ENCODE results near the gene IL17RB.

IL17RB gene

DNA sequence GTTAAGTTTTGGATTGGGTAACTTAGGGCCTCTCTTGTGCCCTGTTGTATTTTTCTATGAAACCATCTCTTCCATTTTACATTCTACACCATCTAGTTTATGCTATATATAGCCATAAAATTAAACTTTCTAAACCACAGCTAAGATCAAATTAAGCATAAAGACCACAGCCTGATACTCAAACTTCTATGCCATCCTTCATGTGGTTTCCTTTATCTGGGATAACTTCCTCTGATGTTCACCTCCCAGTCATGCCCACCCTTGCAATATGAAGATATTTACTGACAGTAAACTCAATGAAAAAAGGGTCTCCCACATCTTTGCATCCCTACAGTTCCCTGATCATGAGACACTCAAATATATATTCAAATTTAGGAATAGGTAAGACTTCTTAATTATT is 41.1 kb downstream of the IL17RB start:
- no peak for DNase-seq (ENCODE audit: low spot score)
- TF ChIP-seq, protein P1, sequence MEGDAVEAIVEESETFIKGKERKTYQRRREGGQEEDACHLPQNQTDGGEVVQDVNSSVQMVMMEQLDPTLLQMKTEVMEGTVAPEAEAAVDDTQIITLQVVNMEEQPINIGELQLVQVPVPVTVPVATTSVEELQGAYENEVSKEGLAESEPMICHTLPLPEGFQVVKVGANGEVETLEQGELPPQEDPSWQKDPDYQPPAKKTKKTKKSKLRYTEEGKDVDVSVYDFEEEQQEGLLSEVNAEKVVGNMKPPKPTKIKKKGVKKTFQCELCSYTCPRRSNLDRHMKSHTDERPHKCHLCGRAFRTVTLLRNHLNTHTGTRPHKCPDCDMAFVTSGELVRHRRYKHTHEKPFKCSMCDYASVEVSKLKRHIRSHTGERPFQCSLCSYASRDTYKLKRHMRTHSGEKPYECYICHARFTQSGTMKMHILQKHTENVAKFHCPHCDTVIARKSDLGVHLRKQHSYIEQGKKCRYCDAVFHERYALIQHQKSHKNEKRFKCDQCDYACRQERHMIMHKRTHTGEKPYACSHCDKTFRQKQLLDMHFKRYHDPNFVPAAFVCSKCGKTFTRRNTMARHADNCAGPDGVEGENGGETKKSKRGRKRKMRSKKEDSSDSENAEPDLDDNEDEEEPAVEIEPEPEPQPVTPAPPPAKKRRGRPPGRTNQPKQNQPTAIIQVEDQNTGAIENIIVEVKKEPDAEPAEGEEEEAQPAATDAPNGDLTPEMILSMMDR (IDR thresholded peaks at IDR 0.05; ENCODE audit: extremely low read depth, missing control alignments), result no peak

- no peak for DNase-seq (ENCODE audit: low spot score)
- TF ChIP-seq, protein P1 (IDR thresholded peaks at IDR 0.05; ENCODE audit: extremely low read depth, missing control alignments), result no peak
These were observed 41.9 kb downstream of the IL17RB start for GRCh38 chr3:53888232-53888631.

DNA sequence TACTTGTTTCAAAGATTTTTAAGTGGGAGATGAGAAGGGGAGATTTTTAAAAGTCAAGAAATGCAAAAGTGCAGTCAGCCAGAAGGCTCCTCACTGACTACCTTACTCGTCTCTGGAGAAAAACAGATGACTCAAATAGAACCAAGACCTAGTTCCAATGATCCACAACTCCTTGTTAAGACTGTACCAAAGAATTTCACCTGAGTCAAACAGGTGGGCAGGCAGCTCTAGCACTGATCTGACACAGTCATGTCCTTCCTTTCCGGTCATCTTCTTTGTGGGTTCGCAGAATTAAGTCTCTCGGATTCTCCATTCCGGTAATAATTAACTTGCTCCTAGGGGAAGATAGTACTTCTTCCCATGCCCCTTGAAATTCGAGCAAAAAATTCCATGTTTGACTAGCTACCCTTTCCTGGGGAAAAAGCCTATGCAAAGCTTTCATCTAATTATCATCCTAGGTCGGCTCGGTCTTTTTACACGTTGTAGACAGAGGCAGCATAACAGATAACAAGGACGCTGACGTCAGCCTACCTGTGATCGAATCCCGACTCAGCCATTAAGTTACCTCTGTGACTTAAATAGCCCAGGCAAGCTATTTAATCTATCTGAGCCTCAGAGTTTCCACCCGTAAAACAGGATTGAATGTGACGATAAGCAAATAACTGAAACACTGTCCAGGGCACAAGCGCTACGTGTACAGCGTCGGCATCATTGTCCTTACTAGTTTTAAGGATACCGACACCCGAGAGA is 44.5 kb downstream of the IL17RB start:
- peak; percentile 34 for DNase-seq (ENCODE audit: low spot score)
- TF ChIP-seq, protein P1 (IDR thresholded peaks at IDR 0.05; ENCODE audit: extremely low read depth, missing control alignments), result no peak

GRCh38 chr3:53891497-53892285 is 45.3 kb downstream of the IL17RB start, which contains the start of gene SELENOK:
Gene SELENOK (minus strand): TSS chr3:53891859.
- peak; percentile 93 for DNase-seq (ENCODE audit: low spot score)
- TF ChIP-seq, protein P1 (IDR thresholded peaks at IDR 0.05; ENCODE audit: extremely low read depth, missing control alignments), result no peak

DNA sequence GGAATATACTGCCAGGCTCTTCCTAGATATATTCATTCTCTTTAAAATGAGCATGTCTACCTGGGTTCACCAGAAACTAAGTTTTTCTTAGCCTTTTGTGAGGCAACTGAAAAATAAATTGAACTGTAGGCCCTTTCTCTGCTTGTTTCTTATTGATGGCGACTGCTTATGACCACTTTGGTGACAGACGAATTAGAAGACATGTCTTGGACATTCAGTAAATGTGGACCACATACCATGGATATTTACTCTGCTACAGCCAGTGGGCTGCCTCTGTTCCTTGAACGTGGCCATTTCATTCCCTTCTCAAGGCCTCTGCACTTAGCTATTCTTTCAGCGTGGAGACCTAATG is 45.9 kb downstream of the IL17RB start:
- DNase-seq (ENCODE audit: low spot score), result no peak
- TF ChIP-seq, protein P1 (IDR thresholded peaks at IDR 0.05; ENCODE audit: extremely low read depth, missing control alignments), result no peak

DNA sequence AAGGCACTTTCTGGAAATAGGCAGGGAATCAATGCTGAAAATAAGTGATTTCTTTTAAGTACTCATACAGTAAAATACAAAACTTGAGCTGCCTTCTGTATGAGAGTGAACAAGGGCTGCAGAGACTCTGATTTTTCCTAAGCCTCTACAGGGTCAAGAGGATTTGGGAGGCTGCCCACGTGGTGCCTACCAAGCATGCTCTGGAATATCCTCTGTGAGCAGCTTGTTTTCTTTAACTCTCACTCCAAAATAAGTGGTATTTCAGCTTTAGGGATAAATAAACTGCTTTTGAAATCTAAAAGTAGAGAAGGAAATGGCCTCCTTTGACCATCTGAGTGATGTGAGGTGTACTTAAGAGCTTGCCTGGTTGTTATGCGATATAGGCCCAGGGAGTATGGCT is 53.4 kb downstream of the IL17RB start:
- TF ChIP-seq, protein P1 (IDR thresholded peaks at IDR 0.05; ENCODE audit: extremely low read depth, missing control alignments), result no peak
- DNase-seq (ENCODE audit: low spot score), result no peak

- DNase-seq (ENCODE audit: low spot score), result no peak
- TF ChIP-seq, protein P1 (IDR thresholded peaks at IDR 0.05; ENCODE audit: extremely low read depth, missing control alignments), result no peak
These were observed 54.4 kb downstream of the IL17RB start for GRCh38 chr3:53900666-53901331.
